ENCODE data around the gene GZMM. TPM values are rescaled to one million over a fixed set of nuclear protein-coding genes. Genes with fewer than 3 reads are reported as not detected.

Gene GZMM
- total RNA-seq, 6 experiments from 2014 or later, result 0.59 to 0.95 (median 0.74) TPM; not detected in 3

- no peak overlapping the region for H3K27ac ChIP-seq
- DNase-seq, result no peak
- no peaks in the 10 kb centered on the region for H3K27me3 ChIP-seq
- ATAC-seq, result no peak
- 96% methylated on average over 7 of the region's 9 CpGs for WGBS (ENCODE audit: insufficient coverage, low coverage, low lambda C conversion rate, missing lambda C conversion rate)
- no peak overlapping the region for H3K4me3 ChIP-seq
- no peaks in the 10 kb centered on the region for H3K4me1 ChIP-seq
- H3K9me3 ChIP-seq, result no peaks in the 10 kb centered on the region
- intact Hi-C loops (cut with DNase I), result no loop called here
- no peak for TF ChIP-seq POLR2A (IDR thresholded peaks at IDR 0.05)
- TF ChIP-seq CTCF (IDR thresholded peaks at IDR 0.05), result no peak
- no peaks in the 10 kb centered on the region for H3K36me3 ChIP-seq
Measured at GRCh38 chr19:514166-514663, 29.6 kb upstream of the GZMM start.

DNA sequence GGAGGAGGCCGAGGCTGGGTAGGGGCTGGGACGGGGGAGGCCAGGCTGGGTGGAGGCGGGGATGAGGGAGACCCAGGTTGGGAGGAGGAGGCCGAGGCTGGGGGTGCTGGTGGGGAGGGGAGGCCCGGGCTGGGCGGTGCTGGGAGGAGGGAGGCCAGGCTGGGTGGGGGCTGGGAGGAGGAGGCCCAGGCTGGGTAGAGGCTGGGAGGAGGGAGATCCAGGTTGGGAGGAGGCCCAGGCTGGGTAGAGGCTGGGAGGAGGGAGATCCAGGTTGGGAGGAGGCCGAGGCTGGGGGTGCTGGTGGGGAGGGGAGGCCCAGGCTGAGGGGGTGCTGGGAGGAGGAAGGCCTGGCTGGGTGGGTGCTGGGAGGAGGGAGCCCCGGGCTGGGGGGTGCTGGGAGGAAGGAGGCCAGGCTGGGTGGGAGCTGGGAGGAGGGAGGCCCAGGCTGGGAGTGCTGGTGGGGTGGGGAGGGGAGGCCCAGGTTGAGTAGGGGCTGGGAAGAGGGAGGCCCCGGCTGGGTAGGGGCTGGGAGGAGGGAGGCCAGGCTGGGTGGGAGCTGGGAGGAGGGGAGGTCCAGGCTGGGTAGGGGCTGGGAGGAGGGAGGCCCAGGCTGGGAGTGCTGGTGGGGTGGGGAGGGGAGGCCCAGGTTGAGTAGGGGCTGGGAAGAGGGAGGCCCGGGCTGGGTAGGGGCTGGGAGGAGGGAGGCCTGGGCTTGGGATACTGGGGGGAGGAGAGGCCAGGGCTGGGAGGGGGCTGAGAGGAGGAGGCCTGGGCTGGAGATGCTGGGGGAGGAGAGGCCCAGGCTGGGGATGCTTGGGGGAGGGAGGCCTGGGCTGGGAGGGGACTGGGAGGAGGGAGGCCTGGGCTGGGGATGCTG, 25.9 kb upstream of the GZMM start:
- H3K36me3 ChIP-seq, result no peaks in the 10 kb centered on the region
- peak; percentile 12 to 25 (median 17) for ATAC-seq
- no peaks in the 10 kb centered on the region for H3K27me3 ChIP-seq
- DNase-seq, result no peak
- H3K27ac ChIP-seq, result no peak overlapping the region
- intact Hi-C loops (cut with DNase I), result no loop called here
- 80% methylated on average over 9 of the region's 10 CpGs for WGBS (ENCODE audit: insufficient coverage, low coverage, low lambda C conversion rate, missing lambda C conversion rate)
- H3K4me1 ChIP-seq, result no peaks in the 10 kb centered on the region
- H3K4me3 ChIP-seq, result no peak overlapping the region
- H3K9me3 ChIP-seq, result no peaks in the 10 kb centered on the region
- TF ChIP-seq CTCF (IDR thresholded peaks at IDR 0.05), result no peak

- Histone ChIP-seq H3K27ac (no peak overlapping the region), H3K36me3 (no peaks in the 10 kb centered on the region), H3K4me1 (no peaks in the 10 kb centered on the region), H3K27me3 (no peaks in the 10 kb centered on the region), H3K9me3 (no peaks in the 10 kb centered on the region), H3K4me3 (no peak overlapping the region)
- peak in 1 of 3 donors; percentile 31 for DNase-seq
- 55% methylated on average over 4 of the region's 58 CpGs for WGBS (ENCODE audit: insufficient coverage, low coverage, low lambda C conversion rate, missing lambda C conversion rate)
- no peak for TF ChIP-seq POLR2A (IDR thresholded peaks at IDR 0.05)
- peak in 1 of 4 donors; percentile 11 for TF ChIP-seq CTCF (IDR thresholded peaks at IDR 0.05)
- intact Hi-C loops (cut with DNase I), result no loop called here
- peak; percentile 19 to 50 (median 28) for ATAC-seq
Measured at GRCh38 chr19:518598-519231, 25.1 kb upstream of the GZMM start.

DNA sequence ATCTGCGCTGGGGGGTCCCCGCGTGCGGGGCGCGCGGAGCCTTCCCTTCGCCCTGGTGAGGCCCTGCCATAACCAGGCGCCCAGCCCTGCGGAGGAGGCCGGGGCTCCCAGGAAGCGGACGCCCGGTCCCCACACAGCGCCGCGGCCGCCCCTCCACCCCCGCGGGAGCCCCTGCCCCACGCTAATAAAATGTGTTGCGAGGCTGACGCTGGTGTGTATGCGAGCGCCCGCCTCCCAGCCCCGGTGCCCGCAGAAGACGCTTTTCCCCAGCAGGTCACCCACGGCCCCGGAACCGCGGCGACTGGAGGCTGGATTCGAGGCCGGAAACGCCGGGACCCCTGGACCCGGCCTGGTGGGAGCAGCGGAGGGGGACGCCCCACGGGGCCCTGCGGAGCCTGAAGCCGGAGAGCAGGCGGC, 24.4 kb upstream of the GZMM start:
- Histone ChIP-seq H3K27ac (no peak overlapping the region), H3K27me3 (no peaks in the 10 kb centered on the region), H3K36me3 (no peaks in the 10 kb centered on the region), H3K4me3 (no peak overlapping the region), H3K4me1 (no peaks in the 10 kb centered on the region), H3K9me3 (no peaks in the 10 kb centered on the region)
- DNase-seq (no peak), ATAC-seq (peak in 1 of 4 donors; percentile 14)
- intact Hi-C loops (cut with DNase I), result no loop called here
- TF ChIP-seq POLR2A (IDR thresholded peaks at IDR 0.05), result no peak
- TF ChIP-seq CTCF (IDR thresholded peaks at IDR 0.05), result no peak
- WGBS (ENCODE audit: insufficient coverage, low coverage, low lambda C conversion rate, missing lambda C conversion rate), result 90% methylated on average over 14 of the region's 45 CpGs

Measured in right lobe of liver (tissue), 6 donors.